Fibroblast of the aortic adventitia (primary cell): ENCODE data around the gene SEPTIN3. TPM values are rescaled to one million over a fixed set of nuclear protein-coding genes. Genes with fewer than 3 reads are reported as not detected.
A peak's percentile ranks its signal among the peaks of the same experiment; 100 is the strongest.

Experiments
- DNase-seq: peaks from one replicate; pipeline ENCODE4 v3.0.0-alpha.2; 2010; ENCODE audit warnings: low read depth
- H3K4me3 ChIP-seq: 2 replicates; pipeline ENCODE4 v1.5.1; 2011; ENCODE audit warnings: low read depth, mild to moderate bottlenecking, control low read depth, low read length, moderate library complexity
- CTCF ChIP-seq: IDR thresholded peaks from 2 replicates; pipeline ENCODE4 v1.5.1; 2011; ENCODE audit warnings: mild to moderate bottlenecking, low read length, control low read depth, inconsistent platforms; ENCODE audit not compliant: insufficient read depth
- total RNA-seq: library from RNA; depleted of rRNA; stranded (reverse); fragments of >200 nt; gene quantifications from 2 replicates; pipeline ENCODE4 v1.2.3, GENCODE V29; 2012; ENCODE audit warnings: low replicate concordance

SEPTIN3 gene
- total RNA-seq, 1 donor, result not detected

DNA sequence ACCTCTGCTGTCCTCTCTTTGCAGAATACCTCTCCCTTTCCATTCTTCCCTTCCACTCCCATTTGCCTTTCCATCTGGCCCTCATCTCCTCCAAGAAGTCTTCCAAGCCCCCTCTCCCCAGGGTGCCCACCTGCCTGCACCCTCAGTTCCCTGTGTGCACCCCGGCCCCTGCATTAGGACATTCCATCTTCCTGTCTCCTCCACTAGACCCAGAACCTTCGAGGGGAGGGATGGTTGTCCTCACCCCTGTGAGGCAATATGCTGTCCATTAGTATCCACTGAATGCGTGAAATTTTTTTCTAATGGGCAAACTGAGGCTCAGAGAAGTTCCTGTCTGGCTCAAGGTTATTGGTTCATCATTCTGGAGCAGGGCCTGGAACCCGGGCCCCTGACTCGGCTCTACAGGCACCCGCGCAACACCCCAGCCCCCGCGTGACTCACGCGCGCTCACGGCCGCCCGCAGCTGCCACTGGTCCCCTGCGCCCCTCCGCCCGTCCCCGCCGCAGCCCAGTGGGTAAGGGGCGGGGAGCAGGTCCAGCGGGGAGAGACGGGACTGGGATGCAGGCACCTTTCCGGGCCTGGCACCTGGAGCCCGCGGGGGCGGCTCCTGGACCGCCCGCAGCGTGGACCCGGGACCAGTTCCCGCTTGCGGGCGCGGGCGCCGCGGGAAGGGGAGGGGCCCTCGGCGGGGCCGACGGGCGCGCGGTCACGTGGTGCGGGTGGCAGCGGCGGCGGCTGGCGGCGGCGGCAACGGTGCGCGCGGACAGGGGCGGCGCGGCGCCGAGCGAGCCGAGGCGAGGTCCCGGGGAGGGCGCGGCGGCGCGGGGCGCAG is 7.0 kb downstream of the SEPTIN3 start:
- no peak for TF ChIP-seq CTCF
- peak overlapping the region; percentile 40 for H3K4me3 ChIP-seq
- no peak for DNase-seq

DNA sequence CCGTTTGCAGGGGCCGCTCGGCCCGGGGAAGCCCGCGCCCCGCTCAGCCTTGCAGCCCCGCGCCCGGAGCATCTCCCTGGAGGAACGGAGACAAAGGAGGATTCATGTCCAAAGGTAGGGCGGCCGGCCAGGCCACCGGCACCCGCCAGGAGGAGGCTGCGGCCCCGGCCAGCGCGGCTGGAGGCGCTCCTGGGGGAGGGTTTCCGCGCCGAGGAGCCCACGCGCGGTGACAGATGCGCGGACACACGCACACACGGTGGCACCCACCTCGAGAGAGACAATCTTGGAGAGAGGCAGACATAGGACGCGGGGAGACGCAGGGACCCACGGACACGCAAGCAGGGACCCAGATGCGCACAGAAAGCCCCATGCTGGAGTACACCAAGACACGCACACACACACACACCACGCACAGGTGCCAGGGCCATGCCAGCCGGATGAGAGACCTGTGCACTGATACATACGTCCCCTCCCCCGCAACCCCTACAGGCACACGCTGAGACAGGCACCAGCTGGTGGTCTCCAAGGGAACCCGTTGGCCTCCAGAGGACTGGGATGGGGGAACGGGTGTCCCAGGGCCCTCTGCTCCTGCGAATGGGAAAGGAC is 7.8 kb downstream of the SEPTIN3 start:
- no peak for DNase-seq
- H3K4me3 ChIP-seq, result no peak overlapping the region
- no peak for TF ChIP-seq CTCF

DNA sequence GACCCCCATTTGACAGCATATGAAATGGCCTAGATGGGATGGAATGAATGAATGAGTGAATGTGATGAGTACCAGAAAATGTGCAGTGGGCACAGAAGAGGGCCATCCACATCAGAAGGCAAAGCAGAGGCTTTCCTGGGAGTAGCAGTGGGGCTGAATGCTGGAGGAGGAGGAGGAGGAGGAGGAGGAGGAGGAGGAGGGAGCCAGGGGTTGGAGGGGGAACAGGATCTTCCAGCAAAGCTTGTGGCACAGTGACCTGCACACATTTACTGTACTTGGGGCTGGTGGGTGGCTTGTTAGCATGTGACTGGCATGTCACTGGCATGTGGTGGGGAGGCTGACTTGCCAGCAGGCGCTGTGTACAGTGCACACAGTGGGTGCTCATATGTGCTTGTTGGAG is 9.5 kb downstream of the SEPTIN3 start:
- no peak overlapping the region for H3K4me3 ChIP-seq
- DNase-seq, result no peak
- TF ChIP-seq CTCF, result no peak

DNA sequence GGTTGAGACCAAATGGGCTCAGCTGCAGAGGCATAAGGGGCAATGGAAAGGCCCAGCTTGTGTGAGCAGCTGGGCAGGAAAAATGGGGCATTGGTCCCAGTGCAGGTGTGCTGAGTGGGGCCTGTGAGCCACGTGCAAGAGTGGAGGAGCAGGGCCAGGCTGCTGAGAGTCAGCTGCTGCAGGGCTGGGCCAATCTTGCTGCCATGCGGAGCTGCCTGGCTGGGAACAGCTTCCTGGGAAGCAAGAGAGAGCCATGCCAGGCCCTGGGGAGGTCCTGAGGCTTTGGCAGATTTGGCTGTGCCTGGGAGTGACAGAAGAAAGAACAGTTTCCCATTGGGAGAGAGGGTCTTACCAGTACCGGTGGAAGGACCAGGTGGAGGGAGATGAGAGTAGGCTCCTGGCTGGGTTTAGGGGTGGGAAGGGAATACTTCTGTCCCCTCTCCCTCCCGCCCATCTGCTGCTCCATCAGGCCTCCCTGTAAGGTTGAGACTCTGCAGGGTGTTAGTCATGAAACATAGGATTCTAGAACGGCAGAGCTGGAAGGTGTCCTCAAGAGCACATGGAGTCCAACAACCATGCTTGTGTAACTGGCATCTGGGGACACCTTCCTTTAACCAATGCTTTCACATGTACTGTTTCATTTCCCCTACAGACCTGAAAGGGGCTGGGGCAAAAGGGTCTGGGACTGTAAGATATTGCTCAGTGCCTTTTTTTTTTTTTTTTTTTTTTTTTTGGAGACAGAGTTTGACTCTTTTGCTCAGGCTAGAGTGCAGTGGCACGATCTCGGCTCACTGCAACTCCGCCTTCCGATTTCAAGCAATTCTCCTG is 10.4 kb downstream of the SEPTIN3 start:
- DNase-seq, result no peak
- no peak for TF ChIP-seq CTCF
- no peak overlapping the region for H3K4me3 ChIP-seq

GRCh38 chr22:41982865-41983264 is 13.6 kb downstream of the SEPTIN3 start:
- DNase-seq, result no peak
- no peak for TF ChIP-seq CTCF
- H3K4me3 ChIP-seq, result no peak overlapping the region

DNA sequence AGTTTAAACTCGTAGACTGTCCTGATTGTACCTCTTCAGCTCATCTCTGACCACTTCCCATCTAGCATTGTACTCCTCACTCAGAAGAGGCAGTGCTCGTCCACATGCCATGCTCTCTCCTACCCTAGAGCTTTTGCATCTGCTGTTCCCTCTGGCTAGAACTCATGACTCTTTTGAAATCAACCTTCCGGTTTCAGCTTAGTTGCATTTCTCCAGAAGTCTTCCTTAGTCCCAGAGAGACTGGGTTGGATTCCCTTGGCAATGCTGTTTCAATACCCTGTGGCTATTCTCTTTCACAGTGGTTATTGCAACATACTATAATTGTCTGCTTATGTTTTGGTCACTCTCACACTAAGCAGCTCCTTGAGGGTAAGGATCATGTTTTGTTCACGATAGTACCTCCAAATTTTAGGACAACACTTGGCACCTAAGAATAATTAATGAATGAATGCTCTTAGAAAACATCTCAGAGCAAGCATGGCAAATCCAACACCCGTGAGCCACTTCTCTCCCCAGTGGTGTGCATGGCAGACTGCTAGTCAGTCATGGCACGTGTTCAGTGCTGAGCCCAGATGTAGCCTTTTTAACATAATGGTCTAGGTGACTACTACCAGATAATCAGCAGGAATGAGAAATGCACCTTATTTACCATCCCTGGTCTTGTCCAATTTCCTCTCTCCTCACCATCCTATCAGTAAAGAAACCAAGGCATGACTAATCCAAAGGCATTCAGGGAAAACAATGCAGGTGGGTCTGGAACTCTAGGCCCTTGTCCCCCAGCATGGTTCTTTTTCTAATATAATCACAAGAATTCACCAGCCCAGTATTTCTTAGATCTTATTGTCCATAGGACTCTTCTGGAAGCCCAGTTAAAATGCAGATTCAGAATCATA is 14.5 kb downstream of the SEPTIN3 start:
- TF ChIP-seq CTCF, result no peak
- H3K4me3 ChIP-seq, result no peak overlapping the region
- peak; percentile 70 for DNase-seq
